Lower leg skin (tissue), 3 donors: ENCODE measurements around the gene PCDHGA8.

Experiments
- CTCF ChIP-seq, 3 donors: fragments of 450-650 bp; IDR thresholded peaks; one replicate each; pipeline ENCODE4 v1.5.1; 2016; ENCODE audit warnings: antibody characterized with exemption in 3 of 3, mild to moderate bottlenecking in 3 of 3, moderate library complexity in 2 of 3
- POLR2A ChIP-seq, 2 donors: fragments of 450-650 bp; IDR thresholded peaks; one replicate each; pipeline ENCODE4 v1.6.1; 2016 to 2017; ENCODE audit warnings: antibody characterized with exemption in 2 of 2, mild to moderate bottlenecking in 1 of 2, moderate library complexity in 1 of 2

- TF ChIP-seq POLR2A (IDR thresholded peaks at IDR 0.05) (no peak), CTCF (IDR thresholded peaks at IDR 0.05) (no peak)
Observed at GRCh38 chr5:141399555-141400258, 7.3 kb downstream of the PCDHGA8 start.
